ENCODE results near the gene SAMD11.

Gene SAMD11

DNA sequence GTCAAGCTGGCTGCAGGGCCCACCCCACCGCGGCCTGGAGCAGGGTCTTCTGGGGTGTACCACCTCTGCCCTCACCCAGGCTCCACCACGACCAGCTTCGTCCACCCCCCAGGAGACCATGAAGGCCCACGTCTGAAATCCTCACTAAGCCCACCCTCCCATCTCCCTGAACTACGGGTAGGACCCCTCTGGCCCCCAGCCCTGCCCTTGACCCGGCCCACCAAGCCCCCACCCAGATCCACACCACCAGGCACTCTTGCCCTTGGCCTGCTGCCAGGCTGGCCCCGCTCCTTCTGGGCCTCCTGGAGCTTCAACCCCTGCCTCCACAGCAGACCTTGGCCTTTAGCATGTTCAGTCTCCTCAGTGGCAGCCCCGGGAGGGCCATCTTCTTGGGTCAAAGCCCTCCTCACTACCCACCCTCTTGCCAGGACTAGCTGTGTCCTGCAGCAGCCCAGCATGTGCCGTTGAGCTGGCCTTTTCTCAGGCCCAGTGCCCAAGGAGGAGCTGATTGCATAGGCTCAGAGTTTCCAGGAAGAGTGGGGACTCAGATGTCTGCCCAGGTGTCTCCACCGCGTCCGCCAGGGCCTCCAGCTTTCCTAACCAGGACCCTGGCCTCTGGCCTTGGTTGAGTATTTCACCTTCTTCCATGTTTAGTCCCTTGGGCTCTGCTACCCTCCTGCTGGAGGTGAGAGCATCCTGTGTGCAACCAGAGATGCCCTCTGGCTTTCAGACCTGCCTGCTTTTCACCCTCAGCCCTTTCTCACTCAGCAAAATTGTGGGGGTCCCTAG lies 17.7 kb upstream of the SAMD11 start:
- Histone ChIP-seq H3K36me3 (ENCODE audit: control insufficient read depth in 2 of 2, insufficient read depth in 2 of 2, low read length in 2 of 2) (no peaks in the 10 kb centered on the region), H3K4me1 (ENCODE audit: control insufficient read depth, insufficient read depth, low read length) (peaks cover 28% of the 10 kb centered on the region), H3K9ac (ENCODE audit: low read length in 2 of 2) (no peak overlapping the region), H3K27me3 (ENCODE audit: control insufficient read depth in 1 of 2, insufficient read depth in 2 of 2, low read length in 2 of 2) (peaks cover 8 to 17% of the 10 kb centered on the region in 2 donors), H3K9me3 (ENCODE audit: control insufficient read depth in 2 of 2, low read length in 2 of 2) (no peaks in the 10 kb centered on the region), H3K4me3 (ENCODE audit: low read length in 2 of 2) (no peak overlapping the region), H3K27ac (ENCODE audit: low read length) (no peak overlapping the region)

- H3K27ac ChIP-seq (ENCODE audit: low read length): no peak overlapping the region
- peaks cover 36% of the 10 kb centered on the region for H3K4me1 ChIP-seq (ENCODE audit: control insufficient read depth, insufficient read depth, low read length)
- no peak overlapping the region for H3K4me3 ChIP-seq (ENCODE audit: low read length in 2 of 2)
- H3K9ac ChIP-seq (ENCODE audit: low read length in 2 of 2): no peak overlapping the region
- H3K36me3 ChIP-seq (ENCODE audit: control insufficient read depth in 2 of 2, insufficient read depth in 2 of 2, low read length in 2 of 2): no peaks in the 10 kb centered on the region
- H3K9me3 ChIP-seq (ENCODE audit: control insufficient read depth in 2 of 2, low read length in 2 of 2): no peaks in the 10 kb centered on the region
- peaks cover 8 to 18% of the 10 kb centered on the region in 2 donors for H3K27me3 ChIP-seq (ENCODE audit: control insufficient read depth in 1 of 2, insufficient read depth in 2 of 2, low read length in 2 of 2)
Measured at GRCh38 chr1:906600-907420, 16.9 kb upstream of the SAMD11 start.

DNA sequence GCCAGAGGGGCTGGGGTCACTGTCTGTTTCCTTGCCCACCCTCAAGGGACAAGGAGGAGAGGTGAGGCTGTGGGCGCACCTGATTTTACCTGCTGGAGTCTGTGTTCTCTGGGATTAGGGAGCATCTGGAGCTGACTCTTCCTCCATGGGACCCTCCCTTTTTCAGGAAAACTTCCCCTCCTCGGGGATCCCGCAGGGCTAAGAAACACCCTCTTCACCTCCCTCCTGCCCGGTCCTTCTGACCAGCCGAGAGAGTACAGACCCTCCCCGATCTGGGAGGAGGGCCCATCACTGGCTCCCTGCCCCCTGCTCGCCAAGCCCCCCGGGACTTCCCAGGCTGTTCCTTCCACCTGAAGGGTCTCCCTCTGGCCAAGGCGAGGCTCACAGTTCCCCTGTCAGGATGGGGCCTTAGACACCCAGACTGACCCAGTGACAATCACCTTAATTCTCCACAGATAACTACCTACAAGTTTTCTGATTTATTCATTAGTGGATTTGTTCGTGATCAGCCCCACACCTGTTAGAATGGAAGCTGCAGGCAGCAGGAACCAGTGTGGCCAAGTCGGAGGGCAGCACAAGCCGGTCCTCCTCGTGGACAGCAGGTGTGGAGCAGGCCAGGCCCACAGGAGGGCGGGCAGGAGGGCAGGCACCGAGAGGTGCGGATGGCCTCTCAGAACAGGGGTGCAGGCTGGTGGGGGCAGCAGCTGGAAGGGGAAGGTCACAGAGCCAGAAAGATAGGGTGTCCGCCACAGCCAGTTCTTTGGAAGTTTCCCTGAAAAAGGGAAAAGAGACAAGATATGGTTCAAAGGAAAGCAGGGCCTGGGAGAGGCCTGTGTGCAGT lies 15.9 kb upstream of the SAMD11 start:
- no peaks in the 10 kb centered on the region for H3K36me3 ChIP-seq (ENCODE audit: control insufficient read depth in 2 of 2, insufficient read depth in 2 of 2, low read length in 2 of 2)
- H3K9ac ChIP-seq (ENCODE audit: low read length in 2 of 2): no peak overlapping the region
- no peak overlapping the region for H3K4me3 ChIP-seq (ENCODE audit: low read length in 2 of 2)
- peaks cover 37% of the 10 kb centered on the region for H3K4me1 ChIP-seq (ENCODE audit: control insufficient read depth, insufficient read depth, low read length)
- H3K27ac ChIP-seq (ENCODE audit: low read length): no peak overlapping the region
- peaks cover 9 to 22% of the 10 kb centered on the region in 2 donors for H3K27me3 ChIP-seq (ENCODE audit: control insufficient read depth in 1 of 2, insufficient read depth in 2 of 2, low read length in 2 of 2)
- H3K9me3 ChIP-seq (ENCODE audit: control insufficient read depth in 2 of 2, low read length in 2 of 2): no peaks in the 10 kb centered on the region

DNA sequence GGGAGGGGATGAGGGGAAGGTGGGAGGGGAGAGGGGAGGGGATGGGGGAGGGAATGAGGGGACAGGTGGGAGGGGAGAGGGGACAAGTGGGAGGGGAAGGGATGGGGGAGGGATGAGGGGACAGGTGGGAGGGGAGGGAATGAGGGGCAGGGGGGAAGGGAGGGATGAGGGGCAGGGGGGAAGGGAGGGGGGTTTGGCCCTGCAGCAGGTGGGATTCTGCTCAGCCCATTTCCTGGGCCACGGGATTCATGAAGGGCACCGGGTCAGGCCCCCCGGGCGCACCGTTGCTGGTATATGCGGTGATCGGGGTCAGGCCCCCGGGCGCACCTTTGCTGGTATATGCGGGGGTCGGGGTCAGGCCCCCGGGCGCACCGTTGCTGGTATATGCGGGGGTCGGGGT lies 15.1 kb upstream of the SAMD11 start:
- no peaks in the 10 kb centered on the region for H3K36me3 ChIP-seq (ENCODE audit: control insufficient read depth in 2 of 2, insufficient read depth in 2 of 2, low read length in 2 of 2)
- H3K27ac ChIP-seq (ENCODE audit: low read length): no peak overlapping the region

DNA sequence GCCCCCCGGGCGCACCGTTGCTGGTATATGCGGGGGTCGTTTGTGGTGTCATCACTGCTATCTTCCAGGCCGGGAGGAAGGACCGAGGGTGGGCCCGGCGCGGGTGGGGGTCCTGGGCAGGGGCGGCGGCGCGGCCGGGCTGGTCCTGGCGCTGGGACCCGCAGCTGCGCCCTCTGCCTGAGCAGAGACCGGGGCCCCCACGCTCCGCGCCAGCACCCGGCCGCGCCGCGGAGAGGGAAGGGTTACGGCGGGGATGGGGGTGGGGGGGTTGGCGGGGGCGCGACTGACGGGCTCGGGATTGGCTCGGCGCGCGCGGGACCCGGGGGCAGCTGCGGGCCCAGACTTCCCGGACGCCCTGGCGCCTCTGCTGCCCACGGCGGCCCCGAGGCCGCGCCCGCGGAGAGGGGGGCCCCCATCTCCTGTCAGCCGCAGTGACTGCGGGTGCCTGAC lies 13.8 kb upstream of the SAMD11 start:
- H3K9me3 ChIP-seq (ENCODE audit: control insufficient read depth in 2 of 2, low read length in 2 of 2): no peaks in the 10 kb centered on the region
- peaks cover 13 to 22% of the 10 kb centered on the region in 2 donors for H3K27me3 ChIP-seq (ENCODE audit: control insufficient read depth in 1 of 2, insufficient read depth in 2 of 2, low read length in 2 of 2)
- H3K27ac ChIP-seq (ENCODE audit: low read length): no peak overlapping the region
- H3K4me3 ChIP-seq (ENCODE audit: low read length in 2 of 2): peak overlapping the region in 1 of 2 donors; percentile 54
- H3K36me3 ChIP-seq (ENCODE audit: control insufficient read depth in 2 of 2, insufficient read depth in 2 of 2, low read length in 2 of 2): no peaks in the 10 kb centered on the region
- H3K9ac ChIP-seq (ENCODE audit: low read length in 2 of 2): no peak overlapping the region
- H3K4me1 ChIP-seq (ENCODE audit: control insufficient read depth, insufficient read depth, low read length): peaks cover 31% of the 10 kb centered on the region

More for the DNA sequence above, 15.1 kb upstream of the SAMD11 start:
- Histone ChIP-seq H3K27me3 (ENCODE audit: control insufficient read depth in 1 of 2, insufficient read depth in 2 of 2, low read length in 2 of 2) (peaks cover 11 to 22% of the 10 kb centered on the region in 2 donors), H3K9me3 (ENCODE audit: control insufficient read depth in 2 of 2, low read length in 2 of 2) (no peaks in the 10 kb centered on the region), H3K4me3 (ENCODE audit: low read length in 2 of 2) (no peak overlapping the region), H3K4me1 (ENCODE audit: control insufficient read depth, insufficient read depth, low read length) (peaks cover 36% of the 10 kb centered on the region), H3K9ac (ENCODE audit: low read length in 2 of 2) (no peak overlapping the region)

DNA sequence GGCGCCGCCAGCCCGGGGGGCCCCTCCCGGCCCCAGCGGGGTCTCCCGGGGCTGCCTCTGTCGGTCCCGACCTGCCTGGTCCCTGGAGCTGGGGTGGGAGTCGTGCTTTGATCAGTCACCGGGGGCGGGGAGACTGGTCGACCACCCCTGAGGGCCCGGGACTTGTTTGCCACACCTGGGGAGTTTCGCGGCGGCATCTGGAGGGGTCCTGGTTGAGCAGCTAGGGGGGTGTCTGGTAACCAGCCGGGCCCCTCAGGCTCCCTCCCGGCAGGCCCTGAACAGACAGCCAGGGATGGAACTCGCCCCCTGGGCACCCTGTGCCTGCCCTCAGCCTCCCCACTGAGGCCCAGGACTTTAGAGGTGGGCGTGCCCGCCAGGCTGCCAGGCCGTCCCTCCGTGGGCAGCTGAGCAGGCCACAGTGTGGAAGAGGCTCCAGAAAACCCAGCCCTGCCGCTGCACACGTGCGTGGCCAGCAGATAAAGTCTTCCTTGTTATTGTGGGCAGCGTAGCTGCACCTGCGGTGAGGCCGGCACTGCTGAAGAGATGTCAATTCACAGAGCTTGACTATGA lies 13.3 kb upstream of the SAMD11 start:
- Histone ChIP-seq H3K9ac (ENCODE audit: low read length in 2 of 2) (no peak overlapping the region), H3K4me3 (ENCODE audit: low read length in 2 of 2) (peak overlapping the region in 1 of 2 donors; percentile 54), H3K36me3 (ENCODE audit: control insufficient read depth in 2 of 2, insufficient read depth in 2 of 2, low read length in 2 of 2) (no peaks in the 10 kb centered on the region), H3K27me3 (ENCODE audit: control insufficient read depth in 1 of 2, insufficient read depth in 2 of 2, low read length in 2 of 2) (peaks cover 14 to 19% of the 10 kb centered on the region in 2 donors), H3K27ac (ENCODE audit: low read length) (no peak overlapping the region), H3K4me1 (ENCODE audit: control insufficient read depth, insufficient read depth, low read length) (peaks cover 26% of the 10 kb centered on the region), H3K9me3 (ENCODE audit: control insufficient read depth in 2 of 2, low read length in 2 of 2) (no peaks in the 10 kb centered on the region)

- H3K9me3 ChIP-seq (ENCODE audit: control insufficient read depth in 2 of 2, low read length in 2 of 2): no peaks in the 10 kb centered on the region
- no peak overlapping the region for H3K4me3 ChIP-seq (ENCODE audit: low read length in 2 of 2)
- H3K27ac ChIP-seq (ENCODE audit: low read length): no peak overlapping the region
- H3K9ac ChIP-seq (ENCODE audit: low read length in 2 of 2): no peak overlapping the region
- no peaks in the 10 kb centered on the region for H3K36me3 ChIP-seq (ENCODE audit: control insufficient read depth in 2 of 2, insufficient read depth in 2 of 2, low read length in 2 of 2)
- peaks cover 16 to 17% of the 10 kb centered on the region in 2 donors for H3K27me3 ChIP-seq (ENCODE audit: control insufficient read depth in 1 of 2, insufficient read depth in 2 of 2, low read length in 2 of 2)
- H3K4me1 ChIP-seq (ENCODE audit: control insufficient read depth, insufficient read depth, low read length): peaks cover 24% of the 10 kb centered on the region
Measured at GRCh38 chr1:910881-911721, 12.6 kb upstream of the SAMD11 start.

GRCh38 chr1:911875-912739 lies 11.6 kb upstream of the SAMD11 start:
- Histone ChIP-seq H3K27ac (ENCODE audit: low read length) (no peak overlapping the region), H3K9ac (ENCODE audit: low read length in 2 of 2) (no peak overlapping the region), H3K9me3 (ENCODE audit: control insufficient read depth in 2 of 2, low read length in 2 of 2) (no peaks in the 10 kb centered on the region), H3K4me3 (ENCODE audit: low read length in 2 of 2) (no peak overlapping the region), H3K27me3 (ENCODE audit: control insufficient read depth in 1 of 2, insufficient read depth in 2 of 2, low read length in 2 of 2) (peaks cover 17 to 22% of the 10 kb centered on the region in 2 donors), H3K36me3 (ENCODE audit: control insufficient read depth in 2 of 2, insufficient read depth in 2 of 2, low read length in 2 of 2) (no peaks in the 10 kb centered on the region), H3K4me1 (ENCODE audit: control insufficient read depth, insufficient read depth, low read length) (peaks cover 27% of the 10 kb centered on the region)

GRCh38 chr1:912740-913301 lies 10.9 kb upstream of the SAMD11 start:
- Histone ChIP-seq H3K36me3 (ENCODE audit: control insufficient read depth in 2 of 2, insufficient read depth in 2 of 2, low read length in 2 of 2) (no peaks in the 10 kb centered on the region), H3K9me3 (ENCODE audit: control insufficient read depth in 2 of 2, low read length in 2 of 2) (no peaks in the 10 kb centered on the region), H3K27me3 (ENCODE audit: control insufficient read depth in 1 of 2, insufficient read depth in 2 of 2, low read length in 2 of 2) (peaks cover 17 to 29% of the 10 kb centered on the region in 2 donors), H3K27ac (ENCODE audit: low read length) (no peak overlapping the region), H3K4me3 (ENCODE audit: low read length in 2 of 2) (no peak overlapping the region), H3K4me1 (ENCODE audit: control insufficient read depth, insufficient read depth, low read length) (peaks cover 27% of the 10 kb centered on the region), H3K9ac (ENCODE audit: low read length in 2 of 2) (no peak overlapping the region)

Data from stomach smooth muscle (tissue), 2 donors.